Middle frontal gyrus (tissue), 1 donor: ENCODE results near the gene CNMD.
A peak's percentile ranks its signal among the peaks of the same experiment; 100 is the strongest.
"Not testable (repeated sequence)": the region's sequence is repeated elsewhere in the genome, so short reads cannot be mapped to it uniquely, and the experiment has no call there.

Experiments
- DNase-seq: peaks from one replicate; pipeline ENCODE4 v3.0.0-alpha.2; 2015; ENCODE audit warnings: low spot score; ENCODE audit errors: extremely low spot score

The CNMD gene

DNA sequence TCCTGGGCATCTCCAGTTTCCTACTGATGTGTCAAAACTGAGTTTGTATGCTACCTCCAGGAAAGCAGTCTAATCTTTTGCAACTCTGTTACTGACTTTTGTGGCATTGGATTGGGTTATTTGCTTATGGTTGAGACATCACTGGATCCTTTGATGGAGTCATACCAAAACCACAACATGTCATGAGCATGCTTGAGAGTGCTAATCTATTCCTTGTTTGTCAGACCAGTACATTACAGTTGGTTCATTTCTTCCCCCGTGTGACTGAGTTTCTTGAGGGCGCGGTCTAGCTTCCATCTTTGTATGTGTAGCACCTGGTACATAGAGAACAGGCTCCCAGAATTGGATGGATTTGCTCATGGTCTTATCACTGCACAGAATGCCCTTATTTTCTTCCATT is 43.8 kb downstream of the CNMD start:
- no peak for DNase-seq

DNA sequence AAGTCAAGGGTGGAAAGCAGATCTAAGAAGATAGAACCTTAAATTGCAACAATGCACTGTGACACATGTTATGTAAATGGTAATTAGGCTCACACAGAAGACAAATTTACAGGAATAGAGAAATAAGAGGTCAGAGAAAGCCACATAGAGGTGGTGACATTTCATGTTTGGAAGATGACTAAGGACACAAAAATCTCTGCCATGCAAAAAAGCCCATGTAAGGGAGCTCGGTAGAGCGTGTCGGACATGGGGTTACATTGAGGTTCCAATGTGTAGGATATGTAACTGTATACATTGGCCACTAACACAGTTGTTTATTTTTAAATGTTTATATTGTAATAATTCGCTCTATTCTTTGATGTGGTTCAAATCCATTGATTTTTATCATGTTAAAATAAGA is 53.2 kb downstream of the CNMD start:
- DNase-seq = no peak

DNA sequence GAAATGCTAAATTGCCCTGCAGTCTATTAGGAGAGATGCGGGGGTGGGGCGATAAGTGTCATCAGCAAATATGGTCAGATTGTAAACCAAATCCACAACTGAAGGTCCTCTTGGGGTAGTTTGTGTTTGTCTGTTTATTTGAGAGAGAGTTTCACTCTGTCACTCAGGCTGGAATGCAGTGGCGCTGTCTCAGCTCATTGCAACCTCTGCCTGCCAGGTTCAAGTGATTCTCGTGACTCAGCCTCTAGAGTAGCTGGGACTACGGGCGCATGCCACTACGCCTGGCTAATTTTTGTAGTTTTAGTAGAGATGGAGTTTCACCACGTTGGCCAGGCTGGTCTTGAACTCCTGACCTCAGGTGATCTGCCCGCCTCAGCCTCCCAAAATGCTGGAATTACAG is 53.8 kb downstream of the CNMD start:
- DNase-seq = not testable (repeated sequence)

DNA sequence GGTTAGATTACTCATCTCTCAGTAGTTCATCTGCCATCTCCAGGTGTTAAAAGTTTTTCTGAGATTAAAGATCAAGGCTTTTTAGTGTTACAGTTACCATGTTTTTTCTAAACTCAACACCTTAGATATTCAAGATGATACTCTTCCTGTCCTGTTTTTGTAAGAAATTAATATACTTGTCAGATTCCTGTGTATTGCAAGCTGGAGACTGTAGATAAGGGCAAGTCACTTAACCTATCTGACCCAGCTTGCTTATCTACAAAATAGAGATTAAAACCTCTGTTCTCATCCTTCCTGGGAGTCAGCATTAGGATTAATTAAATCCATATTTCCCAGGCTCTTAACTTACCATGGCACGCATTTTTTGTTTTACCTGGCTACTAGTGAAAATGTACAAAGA is 61.8 kb downstream of the CNMD start:
- DNase-seq = no peak

DNA sequence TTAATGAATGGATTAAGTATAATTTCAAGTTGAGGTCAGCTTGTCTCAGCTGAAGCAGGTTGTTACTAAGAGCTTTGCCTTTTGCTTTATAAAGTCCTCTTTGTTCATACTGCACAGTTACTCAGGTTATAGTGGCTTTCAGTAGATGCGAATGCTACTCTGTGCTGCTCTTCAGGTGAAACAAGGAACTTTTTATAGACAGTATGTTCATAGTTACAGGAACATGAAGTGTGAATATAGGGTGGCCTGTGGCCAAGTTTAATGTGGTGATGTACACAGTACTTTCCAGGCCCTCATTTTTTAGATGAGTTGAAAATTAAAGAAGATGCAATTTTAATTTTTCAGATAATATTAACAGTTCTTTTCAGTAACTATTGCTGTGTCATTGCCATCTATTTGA is 66.2 kb downstream of the CNMD start:
- no peak for DNase-seq

DNA sequence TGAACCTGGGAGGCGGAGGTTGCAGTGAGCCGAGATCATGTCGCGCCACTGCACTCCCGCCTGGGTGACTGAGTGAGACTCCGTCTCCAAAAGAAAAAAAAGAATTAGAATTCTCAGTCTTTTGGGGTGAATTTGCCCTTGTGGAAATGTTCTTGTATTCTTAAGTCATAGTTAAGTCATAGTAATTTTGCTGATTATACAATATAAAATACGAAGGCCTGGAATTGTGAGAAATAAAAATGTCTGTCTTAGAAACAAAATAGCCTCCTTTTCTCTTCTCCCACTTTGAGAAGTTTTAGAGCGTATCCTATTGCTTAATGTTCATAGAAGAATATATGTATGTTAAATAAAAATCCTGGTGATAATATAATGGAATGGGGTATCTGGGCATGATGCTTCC is 68.9 kb downstream of the CNMD start:
- no peak for DNase-seq

DNA sequence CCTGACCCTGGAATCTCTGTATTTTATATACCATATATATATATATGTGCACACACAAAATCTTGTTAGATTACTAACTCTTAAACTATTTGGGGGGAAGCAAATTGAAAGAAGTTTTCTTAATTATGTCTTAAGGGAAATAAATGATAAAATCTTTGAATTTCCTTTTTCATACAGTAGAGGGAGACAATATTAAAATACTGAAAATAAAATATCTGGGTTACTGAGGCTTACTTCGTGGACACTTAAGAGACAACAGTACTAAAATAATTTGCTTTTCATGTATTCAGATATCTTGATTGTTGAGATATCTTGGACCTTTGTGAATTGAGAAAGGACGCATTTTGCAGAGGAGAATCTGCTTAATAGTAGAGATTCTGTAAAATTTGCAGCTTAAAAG is 69.9 kb downstream of the CNMD start:
- no peak for DNase-seq

DNA sequence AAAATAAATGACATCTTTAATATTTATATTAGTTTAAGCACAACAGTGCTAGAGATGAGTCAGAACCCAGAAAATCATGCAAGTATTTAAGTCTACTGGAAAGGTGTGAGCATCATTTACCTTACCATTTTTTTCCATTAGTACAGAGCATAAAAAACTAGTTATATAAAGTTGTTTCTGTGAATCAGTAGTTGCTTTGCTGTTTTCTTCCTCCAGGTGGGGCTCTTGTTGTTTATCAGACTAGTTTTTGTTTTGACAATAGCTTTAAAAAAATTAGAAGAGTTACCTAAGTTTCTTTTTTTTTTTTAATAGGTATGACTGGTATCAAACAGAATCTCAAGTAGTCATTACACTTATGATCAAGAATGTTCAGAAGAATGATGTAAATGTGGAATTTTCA is 74.3 kb downstream of the CNMD start:
- DNase-seq = peak; percentile 24

DNA sequence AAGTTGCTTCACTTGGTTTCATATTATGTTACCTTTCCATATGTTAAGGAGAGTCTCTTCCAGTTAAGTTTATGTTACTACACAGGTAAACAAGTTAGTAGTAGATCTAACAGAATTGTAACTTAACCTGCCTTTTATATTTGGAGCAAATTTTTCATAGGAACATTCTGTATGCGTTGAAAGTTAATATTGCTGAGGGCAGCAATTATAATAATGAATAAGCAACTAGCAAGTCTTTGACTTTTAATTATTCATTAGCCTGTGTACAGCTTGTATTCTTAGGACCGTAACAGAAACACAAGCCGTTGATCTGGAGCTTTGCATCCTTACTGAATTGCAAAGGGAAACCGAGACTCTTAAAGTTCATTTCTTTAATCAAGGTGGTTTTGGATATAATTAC is 75.3 kb downstream of the CNMD start:
- DNase-seq = no peak

DNA sequence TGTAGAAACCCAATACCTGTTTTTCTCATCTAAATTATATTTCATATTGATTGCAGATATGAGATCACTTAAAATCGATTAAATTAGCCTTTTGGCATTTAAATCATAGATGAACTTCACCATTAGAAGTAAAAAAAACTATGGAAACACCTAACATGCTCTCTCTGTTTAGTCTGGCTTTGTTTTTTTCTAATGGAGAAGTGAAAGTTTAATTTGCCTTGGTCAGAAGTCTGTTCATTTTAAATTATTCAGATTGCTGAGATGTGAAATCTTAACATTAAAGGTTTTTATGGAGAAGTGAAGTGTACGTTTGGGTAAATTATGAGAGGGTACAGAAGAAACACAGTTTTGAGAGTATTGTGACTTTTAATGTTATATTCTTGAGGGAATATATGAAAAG is 80.3 kb downstream of the CNMD start:
- DNase-seq = no peak
